Peyer's patch (tissue), 4 donors: Measurements from ENCODE around the gene AHCYL2. TPM values are rescaled to one million over a fixed set of nuclear protein-coding genes. Genes with fewer than 3 reads are reported as not detected.

Source experiments
- DNase-seq, 3 donors: peaks; one replicate each; pipeline ENCODE4 v3.0.0-alpha.2; 2017 to 2019
- H3K27ac ChIP-seq, 4 donors: fragments of 200-600 bp; sonication (generic); one replicate each; pipeline ENCODE4 v1.5.1; 2016 to 2019
- H3K27me3 ChIP-seq, 2 donors: fragments of 200-600 bp; sonication (generic); one replicate each; pipeline ENCODE4 v1.5.1; 2019
- H3K36me3 ChIP-seq, 3 donors: fragments of 200-600 bp; sonication (generic); one replicate each; pipeline ENCODE4 v1.5.1; 2016 to 2019
- H3K4me1 ChIP-seq, 4 donors: fragments of 200-600 bp; sonication (generic); one replicate each; pipeline ENCODE4 v1.5.1; 2016 to 2019
- H3K4me3 ChIP-seq, 4 donors: fragments of 200-600 bp; sonication (generic); 1 replicate in 3 of 4; 2 replicates in 1 of 4; pipeline ENCODE4 v1.5.1; 2016 to 2019; ENCODE audit warnings: mild to moderate bottlenecking in 1 of 4
- H3K9me3 ChIP-seq, 4 donors: fragments of 200-600 bp; sonication (generic); one replicate each; pipeline ENCODE4 v1.5.1; 2016 to 2019; ENCODE audit warnings: mild to moderate bottlenecking in 1 of 4
- CTCF ChIP-seq, 6 experiments: fragments of 450-650 bp in 4 of 6; fragments of 200-600 bp in 2 of 6; sonication (generic) in 1 of 6; IDR thresholded peaks; one replicate each; pipeline ENCODE4 v1.5.1; 2017 to 2019; ENCODE audit warnings: antibody characterized with exemption in 6 of 6, mild to moderate bottlenecking in 3 of 6, moderate library complexity in 1 of 6
- POLR2A ChIP-seq, 2 donors: fragments of 450-650 bp; IDR thresholded peaks; one replicate each; pipeline ENCODE4 v1.5.1; 2017; ENCODE audit warnings: antibody characterized with exemption in 2 of 2, mild to moderate bottlenecking in 2 of 2, moderate library complexity in 2 of 2
- total RNA-seq, 4 donors: library from RNA; depleted of rRNA; stranded (reverse); fragments of >200 nt; gene quantifications; one replicate each; pipeline ENCODE4 v1.1.0, GENCODE V29; 2016

Gene AHCYL2
- total RNA-seq, 4 donors from 2014 or later, result 37.1 to 186 (median 60.0) TPM

GRCh38 chr7:129376778-129377700, 152.2 kb downstream of the AHCYL2 start:
- TF ChIP-seq CTCF (IDR thresholded peaks at IDR 0.05) (no peak), POLR2A (IDR thresholded peaks at IDR 0.05) (no peak)
- Histone ChIP-seq H3K4me3 (no peak overlapping the region), H3K27me3 (no peaks in the 10 kb centered on the region), H3K9me3 (no peaks in the 10 kb centered on the region), H3K27ac (no peak overlapping the region), H3K36me3 (peaks cover 0 to 16% (median 0%) of the 10 kb centered on the region in 3 donors), H3K4me1 (peaks cover 0 to 22% (median 0%) of the 10 kb centered on the region in 4 donors)
- peak in 1 of 3 donors; percentile 52 for DNase-seq

GRCh38 chr7:129381710-129382484, 157.1 kb downstream of the AHCYL2 start:
- no peak overlapping the region for H3K4me3 ChIP-seq
- DNase-seq, result no peak
- H3K27ac ChIP-seq, result no peak overlapping the region
- peaks cover 0 to 16% (median 0%) of the 10 kb centered on the region in 3 donors for H3K36me3 ChIP-seq
- H3K9me3 ChIP-seq, result no peaks in the 10 kb centered on the region
- no peak for TF ChIP-seq POLR2A (IDR thresholded peaks at IDR 0.05)
- TF ChIP-seq CTCF (IDR thresholded peaks at IDR 0.05), result no peak
- H3K27me3 ChIP-seq, result no peaks in the 10 kb centered on the region
- peaks cover 0 to 5% (median 0%) of the 10 kb centered on the region in 4 donors for H3K4me1 ChIP-seq

- no peak overlapping the region for H3K4me3 ChIP-seq
- H3K9me3 ChIP-seq, result no peaks in the 10 kb centered on the region
- no peaks in the 10 kb centered on the region for H3K27me3 ChIP-seq
- TF ChIP-seq POLR2A (IDR thresholded peaks at IDR 0.05) (no peak), CTCF (IDR thresholded peaks at IDR 0.05) (no peak)
- no peak for DNase-seq
- H3K27ac ChIP-seq, result no peak overlapping the region
- no peaks in the 10 kb centered on the region for H3K4me1 ChIP-seq
- peaks cover 0 to 16% (median 0%) of the 10 kb centered on the region in 3 donors for H3K36me3 ChIP-seq
Measured at GRCh38 chr7:129383542-129384132, 158.8 kb downstream of the AHCYL2 start.

- no peaks in the 10 kb centered on the region for H3K9me3 ChIP-seq
- no peak overlapping the region for H3K27ac ChIP-seq
- H3K36me3 ChIP-seq, result peaks cover 0 to 13% (median 0%) of the 10 kb centered on the region in 3 donors
- no peak overlapping the region for H3K4me3 ChIP-seq
- H3K4me1 ChIP-seq, result no peaks in the 10 kb centered on the region
- H3K27me3 ChIP-seq, result no peaks in the 10 kb centered on the region
- DNase-seq, result no peak
- TF ChIP-seq POLR2A (IDR thresholded peaks at IDR 0.05), result no peak
- TF ChIP-seq CTCF (IDR thresholded peaks at IDR 0.05), result no peak
Measured at GRCh38 chr7:129385116-129385515, 160.3 kb downstream of the AHCYL2 start.

- Histone ChIP-seq H3K36me3 (peaks cover 0 to 8% (median 0%) of the 10 kb centered on the region in 3 donors), H3K4me1 (no peaks in the 10 kb centered on the region), H3K4me3 (no peak overlapping the region), H3K27me3 (no peaks in the 10 kb centered on the region), H3K27ac (no peak overlapping the region), H3K9me3 (no peaks in the 10 kb centered on the region)
- TF ChIP-seq POLR2A (IDR thresholded peaks at IDR 0.05), result no peak
- TF ChIP-seq CTCF (IDR thresholded peaks at IDR 0.05), result no peak
- DNase-seq, result no peak
Measured at GRCh38 chr7:129385598-129385997, 160.8 kb downstream of the AHCYL2 start.
